ENCODE measurements around the gene SH3PXD2B.
A peak's percentile ranks its signal among the peaks of the same experiment; 100 is the strongest.

Gene SH3PXD2B

GRCh38 chr5:172454358-172455086 is at the start of gene SH3PXD2B:
SH3PXD2B (minus strand) TSS chr5:172454525; CDS start chr5:172454352, 173 bp downstream.
- DNase-seq: peak; percentile 60

DNA sequence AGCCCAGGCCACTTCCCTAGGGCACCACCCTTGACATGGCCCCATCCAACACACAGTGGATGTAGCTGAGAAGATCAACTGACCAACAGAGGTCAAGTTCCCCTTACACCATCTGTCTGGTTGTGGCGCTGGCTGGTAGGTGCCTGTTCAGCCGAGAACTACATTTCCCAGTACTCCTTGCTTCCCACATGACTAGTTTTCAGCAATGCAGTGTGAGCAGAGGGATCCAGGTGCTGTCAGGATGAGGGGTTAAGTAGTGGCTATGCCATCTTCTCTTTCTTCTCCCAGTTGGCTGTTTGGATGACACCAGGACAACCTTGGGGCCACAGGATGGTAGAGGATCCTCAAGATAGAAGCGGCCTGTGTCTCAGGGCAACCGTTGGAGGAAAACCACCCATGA is 48.6 kb upstream of the SH3PXD2B start:
- peak; percentile 14 for DNase-seq

GRCh38 chr5:172502410-172502809 is 48.1 kb upstream of the SH3PXD2B start:
- no peak for DNase-seq

DNA sequence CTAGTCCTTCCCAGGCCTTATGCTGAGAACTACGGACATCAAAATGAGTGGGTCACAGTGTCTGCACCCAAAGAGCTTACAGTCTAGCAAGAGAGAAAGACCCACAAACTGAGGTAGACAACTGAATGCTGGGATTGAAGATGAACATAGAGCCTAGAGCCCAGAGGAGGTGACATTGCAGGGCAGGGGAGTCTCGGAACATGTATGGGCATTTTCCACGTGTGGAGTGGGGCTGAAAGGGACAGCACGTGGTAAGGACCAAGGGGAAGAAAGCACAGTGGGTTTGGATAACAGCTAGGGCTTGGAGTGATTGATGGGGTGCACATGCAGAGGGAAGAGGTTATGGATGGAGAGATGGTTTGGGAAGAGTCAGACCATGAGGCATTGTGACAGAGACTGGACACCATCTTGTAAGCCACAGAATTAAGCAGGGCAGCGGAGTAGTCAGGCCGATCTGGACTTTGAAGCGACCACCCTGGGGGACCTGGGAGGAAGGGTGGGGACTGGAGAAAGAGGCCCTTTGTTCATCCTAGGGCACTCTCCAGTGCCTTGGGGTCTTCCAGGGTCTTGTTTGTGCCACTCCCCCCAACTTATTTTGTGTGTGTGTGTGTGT is 47.5 kb upstream of the SH3PXD2B start:
- DNase-seq: no peak

GRCh38 chr5:172499287-172499686 is 45.0 kb upstream of the SH3PXD2B start:
- DNase-seq: no peak

- no peak for DNase-seq
These were observed 44.3 kb upstream of the SH3PXD2B start for GRCh38 chr5:172498431-172499129.

DNA sequence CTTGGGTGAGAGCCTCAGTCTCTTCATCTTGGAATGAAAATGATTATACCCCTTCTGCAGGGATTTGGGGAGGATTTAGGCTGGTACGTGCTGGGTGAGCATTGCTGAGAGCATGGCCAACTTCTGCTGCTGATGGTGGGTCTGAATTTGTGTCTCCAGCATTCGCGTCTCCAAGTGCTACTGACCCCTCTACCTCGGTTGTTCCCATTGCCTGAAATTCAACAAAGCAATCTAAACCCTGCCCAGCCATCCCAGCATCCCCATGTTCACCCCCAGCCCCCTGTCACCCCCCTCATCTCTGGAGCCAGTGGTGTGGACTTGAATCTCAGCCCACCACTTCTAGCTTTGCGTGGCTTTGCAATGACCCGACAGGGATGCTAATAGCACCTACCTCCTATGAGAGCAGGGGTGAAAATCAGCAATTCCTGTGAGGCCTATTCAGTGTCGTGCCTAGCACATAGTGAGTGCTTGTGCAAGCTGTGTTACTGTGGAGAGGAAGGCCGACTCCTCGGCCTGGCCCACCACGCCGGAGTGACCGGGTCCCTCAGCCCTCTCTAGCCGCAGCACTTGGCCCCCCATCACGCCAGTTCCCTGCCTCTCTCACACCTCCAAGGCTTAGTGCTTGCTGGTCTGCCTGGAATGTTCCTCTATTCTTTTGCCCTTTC is 43.4 kb upstream of the SH3PXD2B start:
- no peak for DNase-seq

- no peak for DNase-seq
These were observed 42.5 kb upstream of the SH3PXD2B start for GRCh38 chr5:172496671-172497371.

GRCh38 chr5:172494630-172495505 is 40.5 kb upstream of the SH3PXD2B start:
- no peak for DNase-seq

DNA sequence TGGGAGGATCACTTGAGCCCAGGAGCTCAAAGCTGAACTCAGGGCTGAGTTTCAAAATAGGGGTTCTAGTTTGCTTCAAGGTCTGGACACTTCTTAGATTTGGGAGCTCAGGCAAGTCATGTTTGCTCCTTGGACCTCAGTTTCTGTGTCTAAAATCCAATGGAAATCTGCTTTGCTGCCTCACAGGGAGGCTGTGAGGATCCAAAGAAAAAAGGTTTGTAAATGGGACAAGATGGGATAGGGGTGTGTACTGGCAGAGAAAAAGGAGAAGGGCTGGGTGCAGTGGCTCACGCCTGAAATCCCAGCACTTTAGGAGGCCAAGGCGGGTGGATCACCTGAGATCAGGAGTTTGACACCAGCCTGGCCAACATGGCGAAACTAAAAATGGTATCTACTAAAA is 39.6 kb upstream of the SH3PXD2B start:
- DNase-seq: no peak

DNA sequence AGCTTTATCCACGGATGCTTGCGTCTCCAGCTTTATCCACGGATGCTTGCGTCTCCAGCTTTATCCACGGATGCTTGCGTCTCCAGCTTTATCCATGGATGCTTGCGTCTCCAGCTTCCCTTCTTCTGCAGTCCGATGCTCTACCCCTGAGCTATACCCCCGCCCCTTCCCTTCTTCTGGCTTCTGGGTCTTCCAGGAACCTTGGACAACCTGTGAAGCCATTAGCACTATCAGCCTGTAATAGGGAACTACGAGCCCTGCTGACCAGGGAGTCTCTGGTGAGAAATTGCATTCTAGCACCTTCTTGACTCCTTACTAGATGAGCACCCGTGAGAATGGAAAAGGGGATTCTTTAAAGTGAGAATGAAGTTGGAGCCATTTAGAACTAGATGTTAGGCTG is 39.1 kb upstream of the SH3PXD2B start:
- no peak for DNase-seq

GRCh38 chr5:172493002-172493401 is 38.7 kb upstream of the SH3PXD2B start:
- DNase-seq: no peak

GRCh38 chr5:172492097-172492840 is 37.9 kb upstream of the SH3PXD2B start:
- no peak for DNase-seq

GRCh38 chr5:172491481-172491880 is 37.2 kb upstream of the SH3PXD2B start:
- no peak for DNase-seq

DNA sequence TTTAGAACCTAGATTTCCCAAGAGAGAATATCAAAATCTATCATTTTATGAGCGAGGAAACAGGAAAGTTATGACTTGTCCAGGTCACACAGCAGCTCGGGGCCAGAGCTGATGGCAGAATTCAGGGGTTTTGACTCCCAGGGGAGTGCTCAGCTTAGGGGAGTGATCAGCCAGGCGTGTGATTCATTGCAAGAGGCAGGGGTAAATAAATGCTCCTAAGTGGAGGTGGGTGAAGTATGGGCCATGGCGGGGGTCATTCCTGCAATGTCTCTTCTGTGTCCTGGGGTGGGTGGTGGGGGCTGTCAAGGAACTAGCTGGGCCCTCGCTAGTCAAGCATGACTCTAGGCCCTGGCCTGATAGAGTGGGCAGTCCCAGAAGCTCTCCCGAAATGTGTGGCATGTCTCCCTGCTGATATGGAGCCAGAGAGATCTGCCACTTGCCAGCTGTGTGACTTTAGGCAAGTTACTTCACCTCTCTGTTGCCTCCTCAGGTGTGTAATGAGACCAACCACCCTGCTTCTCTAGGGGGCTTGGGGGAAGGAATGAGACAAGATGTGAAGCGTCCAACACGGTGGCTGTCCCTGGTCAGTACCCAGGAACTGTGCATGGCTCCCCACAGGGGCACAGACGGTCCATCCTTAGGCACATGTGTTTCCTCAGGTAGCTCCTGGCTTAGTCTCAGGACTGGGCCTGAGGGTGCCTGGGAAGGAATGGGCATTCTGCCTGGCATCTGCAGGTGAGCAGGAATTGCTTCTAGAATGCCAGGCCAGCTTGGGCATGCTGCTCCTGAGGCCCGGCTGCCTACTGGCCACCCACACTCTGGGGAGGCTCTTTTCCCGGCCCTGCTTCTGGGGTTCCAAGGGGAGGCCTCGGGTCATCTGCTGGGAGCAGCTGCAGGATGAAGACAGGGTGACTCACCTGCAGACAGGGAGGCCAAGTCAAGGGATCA is 36.5 kb upstream of the SH3PXD2B start:
- no peak for DNase-seq

DNA sequence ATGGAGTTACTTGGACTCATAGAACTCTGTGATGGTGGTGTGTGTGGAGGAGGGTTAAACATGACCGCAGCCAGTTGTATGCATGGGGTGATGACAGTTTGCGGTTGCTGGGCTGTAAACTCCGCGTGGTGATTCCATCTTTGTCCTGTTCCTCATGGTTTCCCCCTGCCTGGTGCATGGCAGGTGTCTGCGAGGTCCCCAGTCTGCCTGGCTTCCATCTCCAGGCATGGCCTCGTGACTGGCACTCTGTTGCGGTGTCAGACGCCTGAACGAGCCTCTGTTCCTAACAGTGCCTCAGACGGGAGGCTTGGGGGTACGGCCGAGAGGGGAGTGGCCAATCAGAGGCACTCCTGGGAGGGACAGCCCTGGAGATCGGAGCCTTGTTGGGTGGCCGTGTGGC is 33.9 kb upstream of the SH3PXD2B start:
- DNase-seq: no peak

GRCh38 chr5:172487671-172488070 is 33.3 kb upstream of the SH3PXD2B start:
- DNase-seq: no peak

DNA sequence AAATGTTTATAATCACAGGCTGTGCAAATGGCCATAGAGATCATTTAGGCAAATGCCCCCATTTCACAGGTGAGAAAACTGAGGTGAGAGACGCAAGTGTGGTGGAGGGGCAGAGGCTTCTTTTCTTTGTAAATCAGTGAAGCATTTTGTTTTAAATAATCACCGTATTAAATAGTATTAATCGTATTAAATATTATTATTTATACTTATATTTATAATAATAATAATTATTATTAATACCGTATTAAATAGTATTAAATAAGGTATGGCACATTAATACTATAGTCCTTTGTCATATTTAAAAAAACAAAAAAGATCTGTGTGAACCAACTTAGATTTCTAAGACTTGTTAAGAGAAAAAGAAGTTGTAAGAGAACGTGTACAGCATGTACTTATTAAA is 32.6 kb upstream of the SH3PXD2B start:
- DNase-seq: no peak

DNA sequence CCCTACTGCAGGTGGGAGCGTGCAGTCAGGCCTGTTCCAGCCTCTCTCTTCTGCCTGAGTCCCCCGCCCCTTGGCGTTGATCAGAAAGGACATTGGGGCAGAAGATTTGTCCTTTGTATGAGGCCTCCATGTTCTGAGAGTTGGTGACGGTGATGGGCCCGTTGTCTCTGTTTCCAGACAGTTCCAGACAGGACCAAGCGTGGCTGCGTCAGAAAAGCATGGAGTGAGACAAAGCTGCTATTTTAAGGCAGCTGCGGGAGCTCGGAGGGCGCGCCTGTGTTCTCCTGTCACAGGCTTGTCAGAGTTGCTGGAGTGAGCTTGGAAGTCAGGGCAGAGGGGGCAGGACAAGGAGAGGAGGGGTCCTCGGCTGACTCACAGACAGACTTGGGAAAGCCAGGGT is 32.1 kb upstream of the SH3PXD2B start:
- no peak for DNase-seq
